K562 (cell line): Measurements from ENCODE around the gene RBM44. TPM values are rescaled to one million over a fixed set of nuclear protein-coding genes. Genes with fewer than 3 reads are reported as not detected.
"Not testable (repeated sequence)": the region's sequence is repeated elsewhere in the genome, so short reads cannot be mapped to it uniquely, and the experiment has no call there.

Source experiments
- ATAC-seq: fragments of 200-7000 bp; cut with Tn5 transposase; 3 replicates; pipeline ENCODE4 v1.9.1; 2020; ENCODE audit warnings: moderate library complexity
- BruUV-seq: library from RNA; stranded (reverse); fragments of 400-500 nt; replicated peaks from 2 replicates; lab custom pipeline; 2021; lab: Mats Ljungman, UMichigan
- CTCF ChIA-PET: fragments of 300-600 bp; formaldehyde crosslinking; extraction: SDS; loops from one replicate; lab custom pipeline; 2021; ENCODE audit warnings: low intra/inter-chr PET ratio; lab: Yijun Ruan, JAX
- POLR2A ChIA-PET: fragments of 300-600, 350-650 bp; sonication (Branson Sonifier 250); formaldehyde crosslinking; extraction: SDS; loops from one replicate; lab custom pipeline; 2021; ENCODE audit warnings: antibody characterized with exemption, inconsistent platforms; lab: Yijun Ruan, JAX
- DNase-seq, 4 experiments: peaks; one replicate each; pipeline versions ENCODE4 v3.0.0 to v3.0.0-alpha.2; 2011 to 2018; ENCODE audit warnings: low spot score in 3 of 4, mixed read lengths in 3 of 4; ENCODE audit errors: extremely low read depth in 1 of 4
- FAIRE-seq: peaks from 2 replicates; lab custom pipeline; 2011; peaks lifted over from hg19 to GRCh38; lab: Jason Lieb, UNC
- H2AFZ ChIP-seq: 2 replicates; pipeline ENCODE4 v1.6.0; 2011; ENCODE audit warnings: low read depth, low read length, control low read depth, inconsistent platforms
- H3K27ac ChIP-seq: fragments of 200-600 bp; 3 replicates; pipeline ENCODE4 v1.8.0; 2011; ENCODE audit warnings: low read depth, mild to moderate bottlenecking, control low read depth, inconsistent platforms, low read length, moderate library complexity, mixed read lengths; ENCODE audit errors: extremely low read depth
- H3K27me3 ChIP-seq, 2 experiments: fragments of 300-600 bp in 1 of 2; 2 replicates in 1 of 2; 3 replicates in 1 of 2; pipeline versions ENCODE4 v1.6.0 to v1.8.0; 2011; ENCODE audit warnings: inconsistent platforms in 2 of 2, low read length in 2 of 2, mild to moderate bottlenecking in 1 of 2, mixed read lengths in 1 of 2, moderate library complexity in 1 of 2; ENCODE audit not compliant: control insufficient read depth in 2 of 2, insufficient read depth in 2 of 2
- H3K36me3 ChIP-seq: fragments of 300-600 bp; 3 replicates; pipeline ENCODE4 v1.8.0; 2011; ENCODE audit warnings: mild to moderate bottlenecking, low read length, inconsistent platforms; ENCODE audit not compliant: control insufficient read depth, insufficient read depth
- H3K4me1 ChIP-seq, 2 experiments: fragments of 200-600 bp in 1 of 2; replicated peaks in 1 of 2; 2 replicates in 1 of 2; 3 replicates in 1 of 2; pipeline versions ENCODE4 v1.5.1 to v1.8.0; 2011; ENCODE audit warnings: inconsistent platforms in 2 of 2, low read length in 2 of 2, mild to moderate bottlenecking in 1 of 2, mixed read lengths in 1 of 2, moderate library complexity in 1 of 2; ENCODE audit not compliant: control insufficient read depth in 2 of 2, insufficient read depth in 2 of 2
- H3K4me2 ChIP-seq: 2 replicates; pipeline ENCODE4 v1.6.1; 2011; ENCODE audit warnings: low read length, control low read depth, inconsistent platforms, mixed read lengths; ENCODE audit not compliant: insufficient read depth
- H3K4me3 ChIP-seq: fragments of 200-600 bp; sonication (generic), shearing (Covaris generic); 2 replicates; pipeline ENCODE4 v1.5.1; 2016; ENCODE audit warnings: control low read depth, inconsistent platforms
- H3K79me2 ChIP-seq: fragments of 200-600 bp; 3 replicates; pipeline ENCODE4 v1.8.0; 2011; ENCODE audit warnings: low read length, inconsistent platforms; ENCODE audit not compliant: control insufficient read depth, insufficient read depth
- H3K9ac ChIP-seq, 2 experiments: 2 replicates each; pipeline versions ENCODE4 v1.6.0 to v1.6.1; 2011; ENCODE audit warnings: low read depth in 2 of 2, low read length in 2 of 2, control low read depth in 1 of 2, inconsistent platforms in 1 of 2, mild to moderate bottlenecking in 1 of 2, mixed read lengths in 1 of 2; ENCODE audit not compliant: insufficient read depth in 1 of 2
- H3K9me1 ChIP-seq: one replicate; pipeline ENCODE4 v1.6.0; 2011; ENCODE audit warnings: inconsistent platforms, mild to moderate bottlenecking, low read length, moderate library complexity; ENCODE audit not compliant: control insufficient read depth, insufficient read depth
- H3K9me3 ChIP-seq: replicated peaks from 2 replicates; pipeline ENCODE4 v1.5.1; 2011; ENCODE audit warnings: low read depth, low read length, inconsistent platforms; ENCODE audit not compliant: control insufficient read depth, insufficient read depth
- H4K20me1 ChIP-seq: replicated peaks from 2 replicates; pipeline ENCODE4 v1.6.1; 2011; ENCODE audit warnings: low read length, inconsistent platforms, mixed read lengths; ENCODE audit not compliant: control insufficient read depth, insufficient read depth
- GABPB1 ChIP-seq: sonication (generic); formaldehyde crosslinking; IDR thresholded peaks from 2 replicates; pipeline ENCODE4 v1.8.0; 2022; ENCODE audit warnings: mild to moderate bottlenecking, missing genetic modification reagents
- GATA2 ChIP-seq: sonication (generic); formaldehyde crosslinking; IDR thresholded peaks from 2 replicates; pipeline ENCODE4 v1.4.0; 2020; ENCODE audit warnings: mild to moderate bottlenecking, missing genetic modification reagents
- TBP ChIP-seq: optimal IDR thresholded peaks from 2 replicates; pipeline ENCODE3; 2011; ENCODE audit warnings: low read depth, low read length, improper control_type of control experiment
- ZBTB1 ChIP-seq: sonication (generic); formaldehyde crosslinking; IDR thresholded peaks from 2 replicates; pipeline ENCODE4 v1.8.1; 2023; ENCODE audit warnings: missing genetic modification reagents, low read depth, mild to moderate bottlenecking, borderline replicate concordance
- ZNF347 ChIP-seq: fragments of 450-650 bp; formaldehyde crosslinking; IDR thresholded peaks from 2 replicates; pipeline ENCODE4 v1.4.0; 2020; ENCODE audit warnings: low read depth, mild to moderate bottlenecking, moderate library complexity
- WGBS: fragments of 100-300 bp; shearing (Covaris generic); methylation state at CpG from one replicate; pipeline ENCODE4 v1.1.6; 2016; ENCODE audit warnings: low coverage, mixed read lengths; ENCODE audit not compliant: insufficient coverage; ENCODE audit errors: missing lambda C conversion rate; 5-methylcytosine and 5-hydroxymethylcytosine counted together
- in situ Hi-C: fragments of 300-500 bp; cut with MboI; formaldehyde crosslinking; loops from 4 replicates; pipeline ENCODE4 v1.15.0; 2018; ENCODE audit warnings: inconsistent platforms, mixed read lengths
- intact Hi-C: fragments of 100-400 bp; cut with micrococcal nuclease; formaldehyde crosslinking; loops from 2 replicates; pipeline ENCODE4 v1.14.2; 2022
- polyA plus RNA-seq, 8 experiments: library from polyadenylated mRNA; depleted of rRNA in 4 of 8; stranded (reverse) in 5 of 8; unstranded in 3 of 8; fragments of >200 nt; fragmentation: Nextera tagmentation in 2 of 8; fragmentation: Illumina TruSeq in 1 of 8; extraction: Ambion mirVana in 2 of 8; extraction: Trizol in 1 of 8; gene quantifications; 2 replicates each; pipeline versions ENCODE4 v1.2.1 to v1.2.3, GENCODE V29; 2011 to 2014; ENCODE audit warnings: inconsistent platforms in 1 of 8, missing spikeins in 1 of 8
- total RNA-seq, 7 experiments: library from RNA; depleted of rRNA in 6 of 7; stranded (reverse); fragments of >200 nt in 6 of 7; fragmentation: Illumina TruSeq in 2 of 7; extraction: Trizol in 2 of 7; gene quantifications; 2 replicates each; pipeline versions ENCODE4 v1.2.1 to v1.2.3, GENCODE V29; 2011 to 2021; ENCODE audit warnings: low replicate concordance in 1 of 7
- TF ChIP-seq, protein P1 (sequence below): IDR thresholded peaks from 2 replicates; pipeline ENCODE4 v1.6.1; 2014; ENCODE audit warnings: antibody characterized with exemption
- TF ChIP-seq, protein P2 (sequence below), 2 experiments: fragments of 250-450 bp in 1 of 2; fragments of 450-650 bp in 1 of 2; sonication (Bioruptor Pico) in 1 of 2; IDR thresholded peaks; 2 replicates each; pipeline versions ENCODE4 v1.6.1 to v1.8.0; 2016 to 2021; ENCODE audit warnings: mild to moderate bottlenecking in 2 of 2, moderate library complexity in 2 of 2, missing compliant biosample characterization in 1 of 2, missing genetic modification characterization in 1 of 2

Gene RBM44
- total and polyA plus RNA-seq, 9 of the 15 experiments (the other 6 are each of a cell fraction or from before 2014, with no cell fraction given): 0.04 to 0.25 (median 0.13) TPM

DNA sequence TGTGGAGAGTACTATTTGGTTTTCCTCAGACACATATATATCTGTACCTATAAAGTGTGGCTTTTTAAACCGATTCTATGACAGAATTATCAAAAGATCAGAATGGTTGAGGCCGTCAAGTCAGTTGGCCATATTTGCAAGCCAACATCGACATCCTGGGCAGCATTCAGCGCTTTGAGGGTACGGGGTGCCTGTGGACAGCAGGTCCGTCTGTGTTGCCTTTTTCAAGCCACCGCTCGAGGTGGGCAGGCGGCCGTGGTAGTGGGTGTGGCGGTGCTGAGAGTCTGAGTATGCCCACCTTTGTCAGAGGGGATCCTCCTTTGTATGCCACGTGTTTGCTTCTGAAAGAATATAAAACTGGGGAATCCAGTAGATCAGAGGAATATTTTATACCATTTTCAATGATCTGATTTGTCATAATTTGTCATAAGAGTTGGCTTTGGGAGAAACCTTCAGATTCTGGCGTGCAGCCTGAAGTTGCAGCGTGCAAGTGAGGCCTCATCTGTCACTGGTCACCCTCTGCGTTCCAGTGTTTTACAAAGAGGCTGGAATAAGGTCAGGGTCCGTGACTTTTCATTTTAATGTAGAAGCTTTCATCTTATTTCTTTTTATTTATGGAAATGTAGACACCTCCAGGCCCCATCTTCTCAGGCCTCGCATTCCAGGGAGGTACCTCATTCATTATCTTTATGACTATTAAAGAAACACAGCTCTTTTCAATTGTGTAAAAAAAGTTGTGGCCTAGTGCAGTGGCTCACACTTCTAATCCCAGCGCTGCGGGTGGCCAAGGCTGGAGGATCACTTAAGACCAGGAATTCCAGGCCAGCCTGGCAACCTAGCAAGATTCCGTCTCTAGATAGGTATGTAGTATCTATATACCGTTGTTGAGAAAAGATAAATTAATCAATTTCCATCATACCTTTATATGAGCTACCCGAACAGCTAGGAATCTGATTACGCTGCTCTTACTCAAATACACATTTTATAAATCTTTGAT is 37.8 kb upstream of the RBM44 start:
- Histone ChIP-seq H4K20me1 (no peaks in the 10 kb centered on the region), H3K9me1 (no peaks in the 10 kb centered on the region), H2AFZ (no peak overlapping the region), H3K9ac (no peak overlapping the region), H3K4me3 (no peak overlapping the region), H3K79me2 (no peaks in the 10 kb centered on the region), H3K4me2 (no peak overlapping the region), H3K36me3 (peaks cover 31% of the 10 kb centered on the region; the same call in 2 of the 3 replicates), H3K27ac (no peak overlapping the region), H3K4me1 (no peaks in the 10 kb centered on the region), H3K9me3 (no peaks in the 10 kb centered on the region), H3K27me3 (no peaks in the 10 kb centered on the region)
- DNase-seq (no peak), ATAC-seq (no peak), FAIRE-seq (no peak)
- BruUV-seq: no TSS peak
- in situ Hi-C loops (no loop called here), intact Hi-C loops (no loop called here)
- ChIA-PET CTCF (no interaction called here), POLR2A (no interaction called here)
- 94% methylated on average over 20 of the region's 23 CpGs for WGBS
- TF ChIP-seq, protein P1, sequence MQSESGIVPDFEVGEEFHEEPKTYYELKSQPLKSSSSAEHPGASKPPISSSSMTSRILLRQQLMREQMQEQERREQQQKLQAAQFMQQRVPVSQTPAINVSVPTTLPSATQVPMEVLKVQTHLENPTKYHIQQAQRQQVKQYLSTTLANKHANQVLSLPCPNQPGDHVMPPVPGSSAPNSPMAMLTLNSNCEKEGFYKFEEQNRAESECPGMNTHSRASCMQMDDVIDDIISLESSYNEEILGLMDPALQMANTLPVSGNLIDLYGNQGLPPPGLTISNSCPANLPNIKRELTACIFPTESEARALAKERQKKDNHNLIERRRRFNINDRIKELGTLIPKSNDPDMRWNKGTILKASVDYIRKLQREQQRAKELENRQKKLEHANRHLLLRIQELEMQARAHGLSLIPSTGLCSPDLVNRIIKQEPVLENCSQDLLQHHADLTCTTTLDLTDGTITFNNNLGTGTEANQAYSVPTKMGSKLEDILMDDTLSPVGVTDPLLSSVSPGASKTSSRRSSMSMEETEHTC: no peak
- TF ChIP-seq ZBTB1 (no peak), ZNF347 (CRISPR knock-in tag) (no peak), GABPB1 (CRISPR knock-in tag) (no peak), TBP (no peak), GATA2 (CRISPR knock-in tag) (no peak)
- TF ChIP-seq, protein P2, sequence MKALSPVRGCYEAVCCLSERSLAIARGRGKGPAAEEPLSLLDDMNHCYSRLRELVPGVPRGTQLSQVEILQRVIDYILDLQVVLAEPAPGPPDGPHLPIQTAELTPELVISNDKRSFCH (CRISPR knock-in tag; IDR thresholded peaks at IDR 0.05): no peak
- TF ChIP-seq, protein P2 (tag; IDR thresholded peaks at IDR 0.05): no peak

DNA sequence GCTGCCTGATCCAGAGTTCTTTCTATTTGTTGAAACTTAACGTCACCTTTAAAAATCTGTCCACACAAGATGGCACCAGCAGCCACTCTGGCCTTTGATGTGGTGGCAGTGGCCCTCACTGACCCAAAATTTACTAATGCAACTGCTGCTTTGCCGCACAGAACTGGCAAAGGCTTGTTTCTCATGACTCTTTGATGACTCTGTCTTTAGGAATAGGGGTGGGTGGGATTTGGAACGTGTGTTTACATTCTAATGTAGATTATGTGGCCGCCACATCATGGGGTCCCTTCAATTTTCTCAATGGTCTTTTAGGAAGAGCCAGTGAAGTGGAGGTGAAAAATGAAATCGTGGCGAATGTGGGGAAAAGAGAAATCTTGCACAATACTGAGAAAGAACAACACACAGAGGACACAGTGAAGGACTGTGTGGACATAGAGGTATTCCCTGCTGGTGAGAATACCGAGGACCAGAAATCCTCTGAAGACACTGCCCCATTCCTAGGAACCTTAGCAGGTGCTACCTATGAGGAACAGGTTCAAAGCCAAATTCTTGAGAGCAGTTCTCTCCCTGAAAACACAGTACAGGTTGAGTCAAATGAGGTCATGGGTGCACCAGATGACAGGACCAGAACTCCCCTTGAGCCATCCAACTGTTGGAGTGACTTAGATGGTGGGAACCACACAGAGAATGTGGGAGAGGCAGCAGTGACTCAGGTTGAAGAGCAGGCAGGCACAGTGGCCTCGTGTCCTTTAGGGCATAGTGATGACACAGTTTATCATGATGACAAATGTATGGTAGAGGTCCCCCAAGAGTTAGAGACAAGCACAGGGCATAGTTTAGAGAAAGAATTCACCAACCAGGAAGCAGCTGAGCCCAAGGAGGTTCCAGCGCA is 36.0 kb upstream of the RBM44 start:
- WGBS: 75% methylated on average over 8 of the region's 9 CpGs
- H3K27me3 ChIP-seq, H2AFZ ChIP-seq, H3K4me2 ChIP-seq, H3K79me2 ChIP-seq, H3K4me1 ChIP-seq, CTCF ChIA-PET, H3K27ac ChIP-seq, H3K9me1 ChIP-seq, intact Hi-C loops, in situ Hi-C loops, H3K9me3 ChIP-seq, DNase-seq, H3K9ac ChIP-seq, H4K20me1 ChIP-seq, ATAC-seq, H3K4me3 ChIP-seq, BruUV-seq: not testable (repeated sequence)
- H3K36me3 ChIP-seq: peaks cover 22% of the 10 kb centered on the region; the same call in 2 of the 3 replicates
- peak; percentile 86 for FAIRE-seq
- POLR2A ChIA-PET: interaction anchor here (0.6 to 0.7 kb wide), 2 partner anchors 14 to 24 kb away, joined by 3 read pairs; no protein-coding TSS in a partner anchor
